IPS-NIHi11 (cell line): Measurements from ENCODE around the gene CFDP1.
A peak's percentile ranks its signal among the peaks of the same experiment; 100 is the strongest.

ENCODE experiments used
- DNase-seq: peaks from one replicate; pipeline ENCODE4 v3.0.0; 2012; ENCODE audit warnings: mixed read lengths, low spot score

CFDP1 gene

DNA sequence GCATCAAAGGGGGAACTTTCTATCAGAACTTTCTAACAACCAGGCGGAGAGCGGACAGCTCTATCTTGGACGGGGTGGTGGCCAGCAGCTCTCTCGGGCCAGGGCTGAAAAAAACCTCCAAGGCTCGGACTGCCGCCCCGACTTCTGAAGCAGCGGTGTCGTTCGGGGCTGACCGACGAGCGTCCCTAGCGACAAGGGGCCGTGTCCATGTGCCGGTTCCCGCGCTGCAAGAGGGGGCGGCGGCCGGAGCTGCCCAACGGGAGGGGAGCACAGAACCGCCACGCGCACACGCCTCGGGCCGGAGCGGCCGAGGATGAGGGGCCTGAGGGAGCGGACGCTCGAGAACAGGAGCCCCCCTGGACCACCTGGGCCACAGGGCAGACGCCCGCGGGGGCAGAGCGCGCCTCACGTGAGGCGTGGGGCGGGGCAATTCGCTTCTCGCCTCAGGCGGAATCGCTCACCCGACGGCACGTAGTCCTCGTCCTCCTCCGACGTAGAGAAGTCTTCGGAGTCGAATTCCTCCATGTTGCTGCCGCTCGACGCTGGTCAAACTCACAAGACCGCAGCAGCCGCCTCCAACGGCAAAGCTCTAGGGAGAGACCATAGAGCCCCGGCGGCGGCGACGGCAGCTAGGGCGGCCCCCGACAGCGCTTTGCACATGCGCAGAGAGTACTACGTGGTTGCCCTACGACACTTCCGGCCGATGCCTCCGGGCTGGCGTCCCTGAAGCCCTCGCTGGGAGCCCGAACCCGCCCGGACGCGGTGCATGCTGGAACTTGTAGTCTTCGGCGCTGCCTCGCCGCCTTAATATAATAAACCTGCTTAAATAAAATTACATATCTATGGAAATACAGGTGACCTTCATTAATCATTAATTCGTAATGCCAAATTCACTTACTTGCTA lies at the start of gene CFDP1:
CFDP1 (minus strand) TSS at position 676 of the 904 bp plus-strand sequence; CDS start at position 525, 151 bp downstream.
- DNase-seq, result peak; percentile 100

DNA sequence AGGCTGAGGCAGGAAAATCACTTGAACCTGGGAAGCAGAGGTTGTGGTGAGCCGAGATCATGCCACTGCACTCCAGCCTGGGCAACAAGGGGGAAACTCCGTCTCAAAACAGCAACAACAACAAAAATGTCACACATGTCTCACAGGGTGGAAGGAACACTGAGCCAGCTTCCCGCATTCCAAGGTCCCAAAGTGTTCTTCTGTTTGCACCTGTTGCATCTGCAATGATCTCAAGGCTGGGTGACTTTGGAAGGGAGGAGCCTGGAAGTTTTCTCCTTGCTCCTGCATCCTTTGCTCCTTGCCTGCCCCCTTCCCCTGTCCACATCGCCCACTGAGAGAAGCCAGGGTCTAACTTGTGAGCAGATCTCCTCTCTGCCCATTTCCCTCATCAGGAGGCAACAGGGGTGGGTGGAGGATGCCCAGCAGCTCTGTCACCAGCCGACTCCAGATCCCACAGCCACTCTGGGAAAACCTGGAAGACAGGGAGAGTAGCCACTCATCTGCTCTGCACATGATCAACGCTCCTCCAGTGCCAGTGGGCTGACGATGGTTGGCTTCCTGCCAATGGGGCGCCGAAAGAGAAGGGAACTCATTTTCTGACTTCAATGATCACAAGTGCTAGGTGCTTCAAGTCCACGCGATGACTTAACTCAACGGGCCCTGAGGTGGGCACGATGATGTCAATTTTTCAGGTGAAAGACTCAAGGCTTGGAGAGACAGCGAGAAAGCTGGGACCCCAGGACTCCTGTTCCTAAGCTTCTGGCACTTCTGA lies 49.3 kb upstream of the CFDP1 start:
- no peak for DNase-seq

DNA sequence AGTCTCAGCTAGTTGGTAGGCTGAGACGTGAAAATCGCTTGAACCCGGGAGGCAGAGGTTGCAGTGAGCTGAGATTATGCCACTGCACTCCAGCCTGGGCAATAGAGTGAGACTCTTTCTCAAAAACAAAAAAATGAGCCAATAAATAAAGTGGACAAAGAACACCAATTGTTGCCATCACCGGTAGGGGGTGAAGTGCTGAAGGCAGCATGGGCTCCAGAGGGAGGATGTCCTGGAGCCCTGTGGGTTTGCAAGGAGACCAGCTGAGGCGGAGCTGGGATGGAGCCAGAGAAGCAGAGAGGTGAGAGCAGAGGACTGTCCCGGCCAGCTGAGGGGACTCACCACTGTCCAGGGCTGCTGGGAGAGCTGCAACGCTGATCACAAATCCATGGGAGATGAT lies 48.2 kb upstream of the CFDP1 start:
- DNase-seq, result no peak

DNA sequence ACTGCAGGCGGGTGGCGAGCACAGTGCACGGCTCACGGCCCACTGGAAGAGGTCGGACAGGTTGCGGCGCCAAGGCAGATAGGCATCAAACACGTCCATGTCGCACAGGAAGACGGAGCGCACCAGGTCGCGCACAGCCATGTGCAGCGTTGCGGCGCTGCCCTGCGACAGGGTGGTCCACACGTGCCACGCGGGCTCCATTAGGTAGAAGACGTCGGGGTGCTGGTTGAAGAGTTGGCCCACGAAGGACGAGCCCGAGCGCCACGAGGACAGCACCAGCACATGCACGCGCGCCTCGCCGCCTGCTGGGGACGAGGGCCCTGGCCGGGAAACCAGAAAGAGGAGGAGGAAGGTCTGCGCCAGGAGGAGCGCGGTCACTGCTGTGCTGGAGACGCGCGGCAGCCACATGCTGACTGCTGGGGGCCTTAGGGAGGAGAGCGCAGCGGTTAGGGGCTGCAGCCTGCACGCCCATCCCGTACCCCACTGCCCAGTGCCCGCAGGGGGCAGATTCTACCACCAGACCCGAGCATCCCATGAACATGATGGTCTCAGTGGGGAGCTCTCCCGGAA lies 46.2 kb upstream of the CFDP1 start:
- DNase-seq, result no peak

DNA sequence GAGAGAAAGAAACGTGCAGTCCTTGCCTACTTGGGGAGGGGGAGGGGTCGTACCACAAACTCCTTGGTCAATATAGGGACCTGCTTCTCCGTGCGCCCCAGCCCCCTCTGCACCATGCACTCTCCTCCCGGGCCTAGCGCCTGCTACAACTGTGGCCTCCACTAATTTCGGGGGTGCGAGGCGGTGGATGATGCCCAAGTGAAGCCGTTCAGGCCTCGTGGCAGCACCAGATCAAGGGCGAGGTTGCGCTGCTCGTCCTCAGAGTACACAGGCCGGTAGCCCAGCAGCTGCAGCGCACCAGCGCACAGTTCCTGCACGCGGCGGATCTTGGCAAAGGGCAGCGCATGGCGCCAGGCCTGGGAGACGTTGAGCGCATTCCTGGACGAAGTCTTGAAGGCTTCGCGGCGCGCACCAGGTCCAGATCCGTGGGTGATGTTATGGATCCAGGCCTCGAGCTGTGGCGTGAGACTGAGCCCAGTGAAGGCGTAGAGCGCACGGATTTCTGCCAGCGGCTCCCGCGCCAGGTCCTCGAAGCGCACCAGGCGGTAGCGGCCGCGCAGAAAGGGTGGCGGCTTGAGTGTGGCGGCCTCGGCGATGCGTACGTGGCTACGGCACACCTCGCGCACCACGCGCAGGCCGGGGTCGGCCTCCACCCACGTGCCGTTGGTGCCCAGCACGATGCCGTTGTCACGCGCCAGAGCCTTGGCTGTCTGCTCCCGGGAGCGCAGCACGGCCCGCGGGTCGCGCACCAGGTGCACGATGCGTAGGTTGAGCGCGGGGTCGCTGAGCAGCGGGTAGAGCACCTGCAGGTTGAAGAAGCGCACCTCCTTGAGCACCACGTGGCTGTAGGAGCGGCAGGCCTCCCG lies 45.4 kb upstream of the CFDP1 start:
- DNase-seq, result no peak

DNA sequence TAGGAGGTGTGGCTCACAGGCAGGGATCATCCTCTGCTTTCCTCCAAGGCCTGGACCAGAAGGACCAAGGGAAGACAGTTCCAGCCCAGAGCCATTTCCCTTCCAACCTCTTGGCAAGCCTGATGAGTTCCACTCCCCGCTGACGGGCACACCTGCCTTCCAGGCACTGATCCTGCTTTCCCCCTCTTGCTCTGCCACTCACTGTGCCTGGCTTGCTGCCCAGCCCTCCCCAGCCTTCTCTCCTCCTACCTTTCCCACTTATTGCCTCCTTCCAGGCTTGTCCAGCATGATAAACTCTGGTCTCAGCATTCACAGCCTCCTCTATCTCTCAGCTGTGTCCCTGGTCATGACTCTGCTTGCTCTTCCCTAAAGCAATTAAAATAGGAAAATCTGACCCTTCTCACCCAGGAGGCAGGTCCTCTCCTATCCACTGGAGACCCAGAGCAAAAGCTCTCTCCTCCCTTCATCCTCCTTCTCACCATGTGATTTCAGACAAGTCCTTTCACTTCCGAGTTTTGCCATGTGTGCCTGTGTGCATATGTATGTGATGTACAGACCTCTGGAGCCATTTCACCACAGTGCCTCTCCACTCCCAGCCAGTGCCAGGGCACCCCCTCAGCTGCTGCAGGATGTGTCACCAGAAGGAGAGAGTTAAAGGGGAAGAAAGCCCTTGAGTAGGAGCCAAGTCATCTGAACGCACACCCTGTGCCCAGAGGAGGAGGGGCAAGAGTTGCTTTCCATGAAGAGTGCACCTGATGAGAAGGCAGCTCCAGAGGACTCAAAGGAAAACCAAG lies 44.6 kb upstream of the CFDP1 start:
- no peak for DNase-seq

DNA sequence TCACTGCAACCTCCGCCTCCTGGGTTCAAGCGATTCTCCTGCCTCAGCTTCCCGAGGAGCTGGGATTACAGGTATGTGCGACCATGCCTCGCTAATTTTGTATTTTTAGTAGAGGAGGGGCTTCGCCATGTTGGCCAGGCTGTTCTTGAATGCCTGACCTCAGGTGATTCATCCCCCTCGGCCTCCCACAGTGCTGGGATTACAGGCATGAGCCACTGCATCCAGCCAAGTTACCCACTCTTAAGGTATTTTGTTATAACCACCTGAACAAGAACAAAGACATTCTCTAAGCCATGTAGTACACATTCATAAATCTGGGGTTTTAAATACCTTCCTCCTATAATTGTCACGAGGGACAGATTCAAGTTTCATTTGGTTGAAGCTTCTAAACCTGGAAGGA lies 43.5 kb upstream of the CFDP1 start:
- no peak for DNase-seq

DNA sequence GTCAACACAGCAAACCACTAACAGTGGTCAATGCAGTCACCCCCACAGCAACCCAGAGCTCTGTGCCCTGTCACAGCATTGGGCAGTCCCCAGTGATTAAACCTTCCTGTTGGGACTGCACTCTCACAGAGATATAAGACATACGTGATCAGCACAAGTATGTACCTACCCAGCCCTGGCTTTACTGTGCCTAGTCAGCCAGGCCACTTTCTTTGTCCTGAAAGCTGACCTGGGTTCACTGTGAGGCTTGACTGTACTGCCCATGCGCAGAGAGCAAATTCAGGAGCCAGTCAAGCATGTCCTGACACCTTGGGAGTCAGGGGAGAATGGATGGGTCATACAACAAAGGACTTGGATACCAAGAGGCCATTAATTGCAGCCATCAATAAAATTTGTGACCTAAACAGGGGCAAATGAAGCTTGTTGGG lies 42.1 kb upstream of the CFDP1 start:
- no peak for DNase-seq

DNA sequence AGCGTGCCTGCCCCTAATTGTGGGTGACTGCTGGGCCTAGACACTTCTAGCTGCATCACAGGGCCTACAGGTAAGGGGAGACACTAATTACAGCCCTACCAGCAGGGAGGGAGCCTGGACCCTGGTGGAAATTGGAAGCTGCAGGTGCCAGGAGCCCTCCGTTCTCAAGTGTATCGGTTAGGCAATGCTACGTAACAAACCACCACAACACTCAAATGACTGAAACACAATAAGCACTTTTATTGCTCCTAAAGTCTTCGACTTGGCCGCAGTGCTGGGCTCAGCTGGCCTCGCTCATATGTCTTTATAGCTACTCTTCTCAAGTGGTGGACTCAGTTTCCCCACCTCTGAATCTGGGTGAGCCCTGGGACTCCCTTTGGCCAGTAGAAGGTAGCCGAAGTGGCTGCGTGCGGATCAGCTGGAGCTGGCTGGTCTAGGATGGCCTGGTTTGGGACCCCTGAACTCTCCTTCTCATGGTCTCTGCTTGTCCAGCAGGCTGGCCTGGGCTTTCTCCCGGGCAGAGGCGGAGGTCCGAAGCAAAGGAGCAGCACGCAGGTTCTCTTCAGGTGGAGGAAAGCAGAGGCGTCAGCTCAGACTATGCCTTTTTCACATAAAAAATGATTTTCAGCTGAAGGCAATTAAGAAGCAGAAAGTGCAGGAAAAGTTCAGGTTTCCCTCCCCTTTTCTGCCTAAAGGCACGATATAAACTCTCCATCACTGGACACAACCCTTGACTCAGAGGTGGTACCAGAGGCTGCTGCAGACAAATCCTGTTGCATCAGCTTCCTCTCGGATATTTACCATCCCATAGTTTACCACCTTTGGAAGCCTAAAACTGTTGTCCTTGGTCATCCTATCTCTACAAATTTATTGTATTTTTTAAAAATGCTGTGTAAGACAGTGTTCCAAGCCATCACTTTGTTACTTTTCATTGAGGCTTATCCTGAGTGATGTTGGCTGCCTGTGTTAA lies 39.9 kb upstream of the CFDP1 start:
- DNase-seq, result no peak

DNA sequence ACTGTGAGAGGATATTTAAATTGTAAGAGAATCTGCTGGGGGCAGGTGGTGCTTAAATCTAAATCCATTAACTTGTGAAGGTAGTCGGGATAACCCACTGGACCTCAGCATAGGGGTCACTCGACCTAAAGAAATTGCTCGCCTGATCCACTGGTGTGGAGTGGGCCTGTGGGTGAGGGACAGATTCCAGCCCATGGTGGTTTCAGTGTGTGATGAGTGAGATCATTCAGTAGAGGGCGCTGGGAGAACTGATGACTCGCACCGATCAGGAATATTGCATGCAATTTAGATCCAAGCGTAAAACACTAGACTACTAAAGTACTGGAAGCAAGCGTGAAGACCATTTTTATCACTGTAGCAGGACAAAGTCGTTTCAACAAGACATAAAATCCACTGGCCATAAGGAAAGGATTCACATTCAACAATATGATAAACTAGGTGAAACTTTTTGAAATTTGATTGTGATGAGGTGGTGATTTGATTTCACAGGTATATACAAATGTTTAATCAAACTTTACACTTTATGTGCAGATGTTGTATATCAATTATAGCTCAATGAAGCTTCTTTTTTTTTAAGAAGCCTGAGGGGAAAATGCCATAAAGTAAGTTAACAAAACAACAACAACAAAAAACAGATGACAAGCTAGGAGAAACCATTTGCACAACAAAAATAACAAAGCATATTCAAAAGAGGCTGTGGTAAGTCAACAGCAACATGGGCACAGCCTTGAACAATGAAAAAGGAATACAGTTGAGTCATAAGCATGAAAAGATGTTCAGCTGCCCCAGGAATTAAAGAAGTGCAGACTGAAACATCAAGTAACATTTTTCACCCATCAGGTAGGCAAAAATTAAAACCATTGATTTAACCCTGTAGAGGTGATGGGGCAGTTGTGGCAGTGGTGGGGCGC lies 38.7 kb upstream of the CFDP1 start:
- DNase-seq, result peak; percentile 72

DNA sequence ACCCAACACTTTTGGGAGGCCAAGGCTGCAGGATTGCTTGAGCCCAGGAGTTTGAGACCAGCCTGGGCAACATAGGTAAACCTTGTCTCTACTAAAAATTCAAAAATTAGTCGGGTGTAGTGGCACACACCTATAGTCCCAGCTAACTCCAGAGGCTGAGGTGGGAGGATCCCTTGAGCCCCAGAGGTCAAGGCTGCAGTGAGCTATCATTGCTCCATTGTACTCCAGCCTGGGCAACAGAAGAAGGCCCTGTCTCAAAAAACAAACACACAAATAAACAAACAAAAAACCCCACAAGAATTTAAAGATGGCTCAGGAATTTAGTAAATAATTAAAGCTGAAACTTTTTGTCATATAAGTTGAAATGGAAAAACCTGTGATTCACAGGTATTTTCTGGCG lies 33.5 kb upstream of the CFDP1 start:
- no peak for DNase-seq

DNA sequence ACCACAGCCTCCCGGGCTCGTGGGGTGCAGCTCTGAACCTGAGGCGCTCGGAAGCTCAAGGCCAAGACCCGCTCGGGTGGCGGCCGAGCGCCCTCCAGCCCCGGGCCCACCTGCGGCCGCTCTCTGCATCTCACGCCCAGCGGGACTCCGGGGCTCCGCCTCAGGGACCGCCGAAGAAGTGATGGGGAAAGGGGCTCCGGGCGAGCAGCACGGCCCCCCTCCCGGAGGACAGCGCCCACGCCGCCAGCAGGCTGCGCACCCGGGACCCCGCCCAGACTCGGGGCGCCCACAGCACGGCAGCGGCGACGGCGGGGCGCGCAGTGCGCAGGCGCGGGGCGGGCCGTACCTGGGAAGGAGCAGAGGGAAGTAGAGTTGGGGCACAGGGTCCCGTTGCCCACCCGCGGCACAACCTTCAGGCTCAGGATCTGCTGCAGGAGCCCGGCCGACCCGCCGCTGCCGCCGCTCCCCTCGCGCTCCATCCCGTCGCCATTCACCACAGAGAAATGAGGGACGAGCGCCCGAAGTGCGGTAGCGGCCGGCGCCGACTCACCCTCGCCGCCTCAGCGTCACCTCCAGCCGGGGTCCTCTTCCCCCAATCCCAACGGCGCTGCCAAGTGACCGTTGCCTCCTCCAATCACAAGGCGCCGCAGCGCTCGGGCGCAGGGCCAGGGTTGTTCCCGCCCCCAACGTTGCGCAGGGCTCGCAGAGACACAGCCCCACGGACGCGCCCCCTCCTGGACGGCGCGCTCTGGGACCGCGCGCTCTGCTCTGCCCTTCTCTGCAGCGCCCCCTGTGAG lies 31.0 kb upstream of the CFDP1 start, which contains the start of gene TMEM170A:
TMEM170A (minus strand) TSS at position 568 of the 797 bp plus-strand sequence; CDS start at position 479, 89 bp downstream.
- DNase-seq, result peak; percentile 97

DNA sequence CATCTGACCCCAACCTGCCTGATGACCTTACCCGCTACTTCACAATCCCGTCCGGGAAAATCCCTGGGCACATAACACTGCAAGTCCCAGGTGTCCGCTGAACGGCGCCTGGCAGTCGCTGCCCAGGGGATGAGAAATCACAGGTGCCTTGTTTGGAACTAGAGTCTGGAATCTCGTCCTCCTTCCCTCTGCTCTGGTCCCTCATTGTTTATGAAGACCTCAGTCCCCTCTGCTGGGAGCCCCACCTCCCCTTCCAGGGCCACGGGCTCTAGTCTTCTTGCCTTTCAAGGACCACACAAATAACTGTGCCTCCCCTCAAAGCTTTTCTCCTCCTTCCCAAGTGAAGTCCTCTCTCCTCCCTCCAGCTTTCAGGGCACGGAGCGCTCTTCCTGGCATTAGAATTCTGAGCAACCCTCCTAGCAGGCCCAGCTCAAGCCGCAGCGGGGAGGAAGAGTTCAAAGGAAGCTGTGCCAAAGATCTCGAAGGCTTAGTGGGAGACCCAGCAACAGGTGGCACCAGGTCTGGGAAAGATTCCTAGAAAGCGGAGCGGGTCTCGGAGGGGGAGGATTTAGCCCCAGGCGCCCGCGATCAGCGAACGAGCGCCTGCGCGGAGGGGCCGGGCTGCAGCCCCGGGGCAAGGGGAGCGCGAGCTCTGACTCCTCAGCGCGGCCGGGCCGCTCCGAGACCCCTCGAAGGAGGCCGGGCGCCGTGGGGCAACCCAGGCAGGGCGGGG lies 30.3 kb upstream of the CFDP1 start:
- peak; percentile 62 for DNase-seq

DNA sequence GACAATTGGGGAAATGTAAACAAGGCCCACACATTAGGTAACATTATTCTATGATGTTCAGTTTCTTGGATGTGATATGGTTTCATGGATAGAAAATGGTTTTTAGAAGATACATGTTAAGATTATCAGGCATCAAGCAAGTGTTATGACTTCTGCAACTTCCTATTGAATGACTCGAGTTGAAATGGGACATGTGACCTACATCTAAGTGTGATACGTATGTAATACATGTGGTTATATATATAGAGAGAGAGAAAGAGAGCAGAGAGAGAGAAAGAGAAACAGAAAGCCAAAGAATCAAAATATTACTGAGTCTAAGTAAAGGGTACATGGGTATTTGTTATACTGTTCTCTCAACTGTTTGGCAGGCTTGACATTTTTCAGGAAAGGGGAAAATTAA lies 29.5 kb upstream of the CFDP1 start:
- no peak for DNase-seq

DNA sequence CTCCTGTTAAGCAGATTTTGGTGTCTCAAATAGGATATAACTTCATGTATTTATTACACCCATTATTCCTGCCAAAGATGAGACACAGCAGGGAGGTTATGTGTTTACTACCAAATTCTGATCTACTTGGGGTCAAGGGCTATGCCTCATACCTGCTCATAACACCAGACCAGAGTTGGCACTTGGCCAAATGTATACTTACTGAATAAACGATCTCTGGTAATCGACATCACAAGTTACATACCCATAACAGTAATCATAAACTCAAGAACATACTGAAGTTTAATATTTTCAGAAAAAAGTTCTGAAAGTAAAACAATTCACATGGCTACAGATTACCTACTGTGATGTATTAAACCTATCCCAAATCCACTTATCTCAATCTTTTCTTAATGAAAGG lies 28.3 kb upstream of the CFDP1 start:
- DNase-seq, result no peak

DNA sequence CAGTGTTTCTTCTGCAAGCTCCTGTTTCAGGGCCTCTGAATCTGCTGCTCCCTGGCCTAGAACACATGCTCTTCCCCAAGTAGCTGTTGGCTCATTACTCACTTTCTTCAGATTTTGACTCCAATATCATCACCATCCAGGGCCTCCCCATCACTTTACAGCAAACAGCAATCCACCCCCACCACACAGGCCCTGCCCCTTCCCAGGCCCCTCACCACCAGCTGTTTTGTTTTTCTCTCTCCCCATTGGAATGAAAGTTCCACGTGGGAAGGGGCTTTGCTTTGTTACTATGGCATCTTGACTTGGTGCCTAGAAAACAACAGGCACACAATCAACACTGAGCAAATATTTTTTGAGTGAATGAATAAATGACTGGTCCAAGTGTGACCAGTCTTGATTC lies 27.1 kb upstream of the CFDP1 start:
- DNase-seq, result no peak

DNA sequence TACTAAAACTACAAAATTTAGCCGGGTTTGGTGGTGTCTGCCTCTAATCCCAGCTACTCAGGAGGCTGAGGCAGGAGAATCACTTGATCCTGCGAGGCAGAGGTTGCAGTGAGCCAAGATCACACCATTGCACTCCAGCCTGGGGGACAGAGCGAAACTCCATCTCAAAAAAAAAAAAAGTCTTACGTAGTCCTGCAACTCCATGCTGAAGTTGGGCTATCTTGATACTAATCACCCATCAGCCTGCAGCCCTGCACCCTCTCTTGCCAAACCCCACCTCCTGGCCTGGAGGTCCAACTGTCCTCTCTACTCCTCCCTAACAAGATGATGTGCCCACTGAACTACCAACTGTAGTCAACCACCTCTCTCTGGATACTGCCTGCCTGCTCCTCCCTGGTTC lies 26.4 kb upstream of the CFDP1 start:
- DNase-seq, result no peak
